ENCODE data around the gene ERCC8. TPM values are rescaled to one million over a fixed set of nuclear protein-coding genes. Genes with fewer than 3 reads are reported as not detected.
A peak's percentile ranks its signal among the peaks of the same experiment; 100 is the strongest.

Gene ERCC8
- total and polyA plus RNA-seq, 10 donors: 4.3 to 18.9 (median 12.4) TPM

GRCh38 chr5:60959156-60959555, 14.3 kb upstream of the ERCC8 start:
- Histone ChIP-seq H3K36me3 (no peaks in the 10 kb centered on the region), H3K9me3 (peaks cover 0 to 17% (median 8%) of the 10 kb centered on the region in 8 donors), H3K27ac (no peak overlapping the region), H3K4me1 (peaks cover 0 to 13% (median 0%) of the 10 kb centered on the region in 6 donors), H3K4me3 (no peak overlapping the region), H3K27me3 (replicated peaks in 1 of 7) (no peaks in the 10 kb centered on the region)
- no peak for DNase-seq
- TF ChIP-seq CTCF (IDR thresholded peaks at IDR 0.05 in 8 of 11, conservative IDR thresholded peaks at IDR 0.05 in 3 of 11) (peak in 5 of 11 experiments; percentile 11 to 32 (median 29)), POLR2AphosphoS5 (IDR thresholded peaks at IDR 0.05) (no peak), POLR2A (IDR thresholded peaks at IDR 0.05) (no peak)
- intact Hi-C loops (cut with DNase I; ENCODE audit: low total_unique reads): no loop called here

- H3K4me3 ChIP-seq: no peak overlapping the region
- intact Hi-C loops (cut with DNase I; ENCODE audit: low total_unique reads): no loop called here
- no peaks in the 10 kb centered on the region for H3K36me3 ChIP-seq
- no peak for TF ChIP-seq CTCF (IDR thresholded peaks at IDR 0.05 in 8 of 11, conservative IDR thresholded peaks at IDR 0.05 in 3 of 11)
- TF ChIP-seq POLR2A (IDR thresholded peaks at IDR 0.05): no peak
- TF ChIP-seq POLR2AphosphoS5 (IDR thresholded peaks at IDR 0.05): no peak
- H3K9me3 ChIP-seq: peaks cover 0 to 17% (median 8%) of the 10 kb centered on the region in 8 donors
- no peaks in the 10 kb centered on the region for H3K27me3 ChIP-seq (replicated peaks in 1 of 7)
- peaks cover 0 to 13% (median 0%) of the 10 kb centered on the region in 6 donors for H3K4me1 ChIP-seq
- no peak overlapping the region for H3K27ac ChIP-seq
- WGBS, 5 donors: 90 to 99% (median 96%) methylated on average over 2 of the region's 2 CpGs
- no peak for DNase-seq
These were observed 13.8 kb upstream of the ERCC8 start for GRCh38 chr5:60958712-60959111.

- no peak for DNase-seq
- H3K36me3 ChIP-seq: no peaks in the 10 kb centered on the region
- H3K27ac ChIP-seq: no peak overlapping the region
- no peak for TF ChIP-seq POLR2AphosphoS5 (IDR thresholded peaks at IDR 0.05)
- TF ChIP-seq POLR2A (IDR thresholded peaks at IDR 0.05): no peak
- TF ChIP-seq CTCF (IDR thresholded peaks at IDR 0.05 in 8 of 11, conservative IDR thresholded peaks at IDR 0.05 in 3 of 11): no peak
- no peaks in the 10 kb centered on the region for H3K27me3 ChIP-seq (replicated peaks in 1 of 7)
- H3K9me3 ChIP-seq: peaks cover 0 to 17% (median 8%) of the 10 kb centered on the region in 8 donors
- intact Hi-C loops (cut with DNase I; ENCODE audit: low total_unique reads): no loop called here
- peaks cover 0 to 13% (median 0%) of the 10 kb centered on the region in 6 donors for H3K4me1 ChIP-seq
- no peak overlapping the region for H3K4me3 ChIP-seq
These were observed 13.2 kb upstream of the ERCC8 start for GRCh38 chr5:60958088-60958487.

- Histone ChIP-seq H3K27me3 (replicated peaks in 1 of 7) (no peaks in the 10 kb centered on the region), H3K4me1 (peaks cover 0 to 5% (median 0%) of the 10 kb centered on the region in 6 donors), H3K27ac (no peak overlapping the region), H3K4me3 (no peak overlapping the region), H3K9me3 (peaks cover 0 to 17% (median 8%) of the 10 kb centered on the region in 8 donors), H3K36me3 (no peaks in the 10 kb centered on the region)
- 93 to 98% (median 97%) methylated on average over 3 of the region's 3 CpGs for WGBS, 5 donors
- intact Hi-C loops (cut with DNase I; ENCODE audit: low total_unique reads): no loop called here
- DNase-seq: no peak
- TF ChIP-seq POLR2AphosphoS5 (IDR thresholded peaks at IDR 0.05) (no peak), POLR2A (IDR thresholded peaks at IDR 0.05) (no peak), CTCF (IDR thresholded peaks at IDR 0.05 in 8 of 11, conservative IDR thresholded peaks at IDR 0.05 in 3 of 11) (no peak)
These were observed 10.4 kb upstream of the ERCC8 start for GRCh38 chr5:60955239-60955638.

All from spleen (tissue), 11 donors.